Measurements from ENCODE around the gene CFAP54.

DNA sequence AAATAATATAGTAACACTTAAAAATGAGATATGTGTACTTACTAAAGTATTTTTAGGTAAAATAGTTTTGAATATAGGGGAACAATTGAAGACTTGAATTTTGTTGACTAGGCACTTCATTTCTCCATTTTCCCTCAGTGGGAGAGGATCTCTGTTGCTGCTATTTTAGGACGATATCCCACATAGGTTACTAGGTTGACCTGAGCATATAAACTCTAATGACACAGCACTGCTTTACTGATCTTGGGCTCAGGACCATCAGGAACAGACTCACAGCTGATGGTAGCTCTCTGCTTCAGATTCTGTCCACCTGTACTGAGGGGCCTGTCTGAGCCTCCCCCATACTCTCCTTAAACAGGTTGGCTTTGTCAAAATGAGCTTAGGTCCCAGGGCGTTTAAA lies 423.6 kb downstream of the CFAP54 start:
- no peak for TF ChIP-seq TAF1 (IDR thresholded peaks at IDR 0.05; ENCODE audit: borderline replicate concordance, insufficient read depth, low read length)
- TF ChIP-seq, protein P1, sequence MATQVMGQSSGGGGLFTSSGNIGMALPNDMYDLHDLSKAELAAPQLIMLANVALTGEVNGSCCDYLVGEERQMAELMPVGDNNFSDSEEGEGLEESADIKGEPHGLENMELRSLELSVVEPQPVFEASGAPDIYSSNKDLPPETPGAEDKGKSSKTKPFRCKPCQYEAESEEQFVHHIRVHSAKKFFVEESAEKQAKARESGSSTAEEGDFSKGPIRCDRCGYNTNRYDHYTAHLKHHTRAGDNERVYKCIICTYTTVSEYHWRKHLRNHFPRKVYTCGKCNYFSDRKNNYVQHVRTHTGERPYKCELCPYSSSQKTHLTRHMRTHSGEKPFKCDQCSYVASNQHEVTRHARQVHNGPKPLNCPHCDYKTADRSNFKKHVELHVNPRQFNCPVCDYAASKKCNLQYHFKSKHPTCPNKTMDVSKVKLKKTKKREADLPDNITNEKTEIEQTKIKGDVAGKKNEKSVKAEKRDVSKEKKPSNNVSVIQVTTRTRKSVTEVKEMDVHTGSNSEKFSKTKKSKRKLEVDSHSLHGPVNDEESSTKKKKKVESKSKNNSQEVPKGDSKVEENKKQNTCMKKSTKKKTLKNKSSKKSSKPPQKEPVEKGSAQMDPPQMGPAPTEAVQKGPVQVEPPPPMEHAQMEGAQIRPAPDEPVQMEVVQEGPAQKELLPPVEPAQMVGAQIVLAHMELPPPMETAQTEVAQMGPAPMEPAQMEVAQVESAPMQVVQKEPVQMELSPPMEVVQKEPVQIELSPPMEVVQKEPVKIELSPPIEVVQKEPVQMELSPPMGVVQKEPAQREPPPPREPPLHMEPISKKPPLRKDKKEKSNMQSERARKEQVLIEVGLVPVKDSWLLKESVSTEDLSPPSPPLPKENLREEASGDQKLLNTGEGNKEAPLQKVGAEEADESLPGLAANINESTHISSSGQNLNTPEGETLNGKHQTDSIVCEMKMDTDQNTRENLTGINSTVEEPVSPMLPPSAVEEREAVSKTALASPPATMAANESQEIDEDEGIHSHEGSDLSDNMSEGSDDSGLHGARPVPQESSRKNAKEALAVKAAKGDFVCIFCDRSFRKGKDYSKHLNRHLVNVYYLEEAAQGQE (IDR thresholded peaks at IDR 0.05; ENCODE audit: insufficient read depth in 1 of 2, low read depth in 2 of 2, low read length in 2 of 2) = no peak
- no peak for TF ChIP-seq SIN3A (IDR thresholded peaks at IDR 0.05; ENCODE audit: borderline replicate concordance, insufficient read depth, low read length)
- TF ChIP-seq POLR2AphosphoS5 (IDR thresholded peaks at IDR 0.05; ENCODE audit: low read depth, low read length) = no peak
- no peak for TF ChIP-seq FOXP2 (optimal IDR thresholded peaks at IDR 0.05; ENCODE audit: borderline replicate concordance, extremely low read depth, extremely low read length, insufficient read depth)
